HG03060 (cell line): Measurements from ENCODE around the gene LRRC41.

Source experiments
- ATAC-seq: cut with Tn5 transposase; IDR thresholded peaks from one replicate; pipeline ENCODE4 v1.9.1; 2021; ENCODE audit warnings: low read depth, moderate number of reproducible peaks; ENCODE audit not compliant: unreplicated experiment

The LRRC41 gene

DNA sequence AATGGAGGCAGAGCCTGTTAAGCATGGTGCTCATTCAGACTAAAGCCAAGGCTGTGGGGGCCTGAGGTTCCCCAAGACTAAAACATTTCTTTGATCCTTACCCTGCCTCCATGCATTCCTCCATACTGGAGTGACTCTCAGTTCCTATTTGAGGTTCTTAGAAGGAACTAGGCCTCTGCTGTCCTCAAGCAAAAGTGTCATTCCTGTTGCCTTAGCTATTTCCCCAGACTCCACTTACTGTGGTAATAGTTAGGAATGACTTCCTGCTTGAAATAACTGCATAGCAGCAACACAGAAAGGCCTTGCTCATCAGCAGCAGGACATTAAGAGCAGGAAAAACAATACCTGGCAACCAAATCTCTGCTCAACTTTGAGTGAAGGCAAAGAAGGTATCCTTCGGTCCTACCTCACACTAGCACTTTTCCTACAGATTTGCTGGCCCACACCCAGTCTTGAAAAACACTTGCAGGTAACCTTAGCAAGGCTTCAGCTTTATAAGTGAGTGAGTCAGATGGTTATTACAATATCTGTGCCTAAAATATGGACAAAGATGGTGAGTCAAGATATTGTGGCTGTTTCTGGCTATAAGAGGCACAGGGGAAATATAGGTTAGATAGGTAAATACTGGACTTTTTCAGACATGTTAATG is 14.8 kb downstream of the LRRC41 start:
- no peak for ATAC-seq

DNA sequence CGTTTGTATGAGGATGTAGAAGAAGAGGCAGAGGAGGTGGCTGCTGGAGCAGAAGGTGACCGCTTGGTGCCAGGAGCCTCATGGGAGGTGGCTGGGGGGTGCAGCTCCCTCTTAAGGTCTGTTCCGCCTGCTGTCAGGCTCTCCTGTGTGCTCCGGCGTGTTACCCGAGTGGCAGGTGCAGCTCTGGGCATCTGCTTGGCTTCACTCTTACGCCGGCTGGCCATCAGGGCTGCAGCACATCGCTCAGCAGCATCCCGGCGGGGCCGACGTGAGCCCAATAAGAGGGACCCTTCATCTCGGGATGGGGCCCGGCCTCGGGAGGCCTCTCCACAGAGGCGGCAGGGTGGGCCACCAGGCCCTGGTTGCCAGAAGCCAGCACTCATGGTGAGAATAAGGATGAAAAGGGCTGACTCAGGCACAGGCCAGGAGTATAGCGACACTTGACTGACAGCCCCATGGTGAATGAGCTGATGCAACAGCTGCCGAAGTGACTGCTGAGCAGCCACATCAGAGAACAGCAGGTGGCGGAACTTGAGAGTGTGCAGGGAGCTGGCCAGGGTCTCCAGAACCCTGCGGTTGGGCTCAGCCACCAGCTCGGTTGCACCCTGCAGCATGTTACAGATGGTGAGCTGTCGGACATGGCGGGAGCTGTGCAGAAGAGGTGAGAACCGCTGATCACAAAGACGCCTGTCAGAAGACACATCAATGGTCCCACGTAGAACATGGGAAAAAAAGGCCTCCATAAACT is 17.5 kb downstream of the LRRC41 start:
- ATAC-seq: no peak

DNA sequence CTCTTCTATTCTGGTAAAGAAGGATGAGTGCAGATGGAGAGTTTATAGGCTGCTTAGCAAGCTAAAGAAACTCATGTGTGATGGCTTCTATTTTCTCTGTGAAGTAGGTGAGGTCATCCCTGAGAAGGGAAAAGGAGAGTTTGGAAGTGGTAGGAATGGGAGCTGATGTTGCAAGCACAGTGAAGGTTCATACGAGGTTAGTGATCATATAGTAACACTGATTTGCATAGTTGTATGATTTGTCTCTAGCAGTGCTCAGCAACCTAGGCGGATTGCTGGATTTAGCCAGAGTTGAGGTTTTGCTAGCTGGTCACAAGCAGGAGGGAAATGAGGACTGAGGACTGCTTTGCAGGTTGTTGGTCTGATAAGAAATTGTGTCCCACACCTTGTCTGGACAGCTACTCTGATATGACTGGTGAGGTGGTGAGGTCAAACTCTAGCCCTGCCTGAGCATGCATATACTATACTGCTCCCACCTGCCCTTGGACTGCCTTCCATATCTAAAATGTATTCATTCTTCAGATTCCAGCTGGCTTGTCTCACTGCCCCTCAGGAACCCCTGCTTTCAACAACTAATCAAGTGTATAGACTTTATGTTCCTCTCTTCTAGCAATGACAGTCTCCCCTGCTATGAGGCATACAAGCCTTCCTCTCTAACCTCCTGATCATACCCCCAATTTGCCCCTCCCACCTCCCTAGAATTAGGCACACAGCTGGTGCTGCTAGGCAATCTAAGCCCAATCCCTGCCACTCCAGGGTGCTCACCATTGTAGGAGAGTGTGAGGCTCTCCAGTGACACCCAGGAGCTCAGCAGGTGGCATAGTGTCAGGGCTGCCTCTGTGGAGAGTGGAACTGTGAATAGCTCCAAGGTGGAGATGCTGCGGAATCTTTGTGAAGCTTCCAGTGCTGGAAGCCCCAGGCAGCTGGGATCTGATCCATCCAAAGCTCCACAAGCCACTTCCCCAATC is 18.5 kb downstream of the LRRC41 start:
- ATAC-seq: no peak

DNA sequence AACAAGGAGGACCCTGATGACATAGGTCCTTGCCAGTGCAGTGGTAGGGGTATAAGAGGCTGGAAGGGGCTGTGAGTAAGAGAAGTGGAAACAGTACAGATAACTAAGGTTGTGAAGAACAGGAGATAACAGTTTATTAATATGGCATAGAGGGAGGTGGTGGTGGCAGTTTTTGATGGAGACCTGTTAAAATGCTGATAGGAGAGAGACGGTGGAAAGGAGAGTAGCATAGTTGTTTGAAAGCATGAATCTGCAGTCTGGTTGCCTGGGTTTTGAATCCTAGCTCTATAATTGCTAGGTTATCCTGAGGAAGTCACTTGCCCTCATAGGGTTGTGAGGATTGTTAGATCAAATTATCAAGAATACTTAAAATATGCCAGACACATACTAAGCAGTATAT is 19.4 kb downstream of the LRRC41 start:
- no peak for ATAC-seq

DNA sequence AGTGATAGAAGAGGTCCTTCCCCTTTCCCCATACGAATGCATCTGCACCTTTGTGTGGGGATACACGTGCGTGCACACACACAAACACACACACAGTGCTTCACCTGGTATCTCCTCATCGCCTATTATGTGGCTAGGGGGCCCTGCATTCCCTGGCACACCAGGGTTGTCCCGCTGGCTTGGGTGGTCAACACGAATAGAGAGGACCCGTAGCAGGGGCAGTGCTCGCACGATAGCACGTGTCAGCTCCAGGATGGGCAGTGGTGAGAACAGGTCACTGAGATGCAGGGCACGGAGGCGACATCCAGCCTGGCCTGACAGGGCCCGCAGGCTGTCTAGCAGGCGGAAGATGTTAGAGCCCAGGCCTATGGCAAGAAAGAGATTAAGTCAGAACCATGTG is 22.4 kb downstream of the LRRC41 start:
- no peak for ATAC-seq

DNA sequence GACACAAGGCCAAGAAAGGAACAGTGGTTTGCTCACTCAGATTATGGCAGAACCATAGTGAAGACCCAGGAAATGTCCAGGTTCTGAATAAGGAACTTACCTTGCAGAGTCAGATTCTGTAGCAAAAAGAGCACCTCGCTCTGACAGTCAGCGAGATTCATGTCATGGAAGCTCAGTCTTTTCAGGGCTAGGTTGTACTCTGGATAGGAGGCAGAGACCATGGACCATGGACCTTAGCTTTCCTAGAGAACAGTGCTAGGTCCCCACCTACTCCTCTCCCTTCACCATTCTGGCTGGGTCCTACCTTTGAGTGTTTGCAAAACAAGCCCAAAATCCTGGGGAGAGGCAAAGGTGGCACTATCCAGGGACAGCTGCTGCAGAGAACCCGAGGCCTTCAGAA is 23.3 kb downstream of the LRRC41 start:
- no peak for ATAC-seq

DNA sequence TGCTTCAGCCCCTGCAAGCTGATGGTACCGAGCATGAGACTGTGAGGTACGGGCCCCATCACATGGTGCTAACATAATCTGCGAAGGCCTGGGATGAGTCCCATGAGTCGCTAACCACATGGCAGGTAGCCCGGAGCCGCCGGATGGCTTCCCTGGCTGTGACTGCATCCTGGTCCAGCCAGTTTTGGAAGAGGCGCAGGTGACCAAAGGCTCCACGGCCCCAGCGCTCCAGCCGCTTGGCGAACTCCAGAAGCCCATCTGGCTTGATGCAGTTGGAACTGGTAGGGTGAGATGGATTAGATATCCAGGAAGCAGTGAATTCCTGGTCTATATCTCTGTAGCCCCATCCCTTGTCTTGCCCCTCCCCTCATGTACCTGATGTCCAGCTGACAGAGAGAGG is 24.6 kb downstream of the LRRC41 start:
- no peak for ATAC-seq

DNA sequence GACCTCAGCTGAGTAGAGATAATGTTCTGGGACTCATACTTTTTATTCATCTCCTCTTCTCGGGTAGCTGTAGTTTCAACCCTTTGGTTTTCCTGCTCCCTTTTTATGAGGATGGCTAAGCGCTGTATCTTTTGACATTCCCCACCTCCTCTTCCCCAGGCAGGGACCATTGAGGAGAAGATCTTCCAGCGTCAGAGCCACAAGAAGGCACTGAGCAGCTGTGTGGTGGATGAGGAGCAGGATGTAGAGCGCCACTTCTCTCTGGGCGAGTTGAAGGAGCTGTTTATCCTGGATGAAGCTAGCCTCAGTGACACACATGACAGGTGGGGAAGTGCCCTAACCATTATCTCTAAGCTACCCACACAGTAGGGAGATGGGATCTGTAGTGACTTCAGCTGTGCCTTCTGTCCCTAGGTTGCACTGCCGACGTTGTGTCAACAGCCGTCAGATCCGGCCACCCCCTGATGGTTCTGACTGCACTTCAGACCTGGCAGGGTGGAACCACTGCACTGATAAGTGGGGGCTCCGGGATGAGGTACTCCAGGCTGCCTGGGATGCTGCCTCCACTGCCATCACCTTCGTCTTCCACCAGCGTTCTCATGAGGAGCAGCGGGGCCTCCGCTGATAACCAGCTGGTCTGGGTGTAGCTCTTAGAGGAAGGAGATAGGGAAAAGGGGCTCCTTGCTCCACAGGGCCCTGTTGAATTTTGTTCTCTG is 25.6 kb downstream of the LRRC41 start:
- no peak for ATAC-seq

DNA sequence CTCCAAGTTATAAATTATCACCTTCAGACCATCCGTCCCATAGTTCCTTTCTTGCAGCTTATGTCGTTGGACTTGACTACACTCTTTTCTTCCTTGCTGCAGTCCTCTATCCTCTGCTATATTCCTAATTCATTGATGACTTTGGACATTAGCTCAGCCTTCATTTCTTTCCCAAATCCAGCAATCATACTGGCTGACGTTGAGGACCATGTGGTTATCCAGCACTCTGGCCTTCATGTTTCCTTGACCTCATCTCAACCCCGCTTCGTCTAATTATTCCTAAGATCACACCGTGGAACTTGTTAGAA is 28.4 kb downstream of the LRRC41 start:
- ATAC-seq: no peak

DNA sequence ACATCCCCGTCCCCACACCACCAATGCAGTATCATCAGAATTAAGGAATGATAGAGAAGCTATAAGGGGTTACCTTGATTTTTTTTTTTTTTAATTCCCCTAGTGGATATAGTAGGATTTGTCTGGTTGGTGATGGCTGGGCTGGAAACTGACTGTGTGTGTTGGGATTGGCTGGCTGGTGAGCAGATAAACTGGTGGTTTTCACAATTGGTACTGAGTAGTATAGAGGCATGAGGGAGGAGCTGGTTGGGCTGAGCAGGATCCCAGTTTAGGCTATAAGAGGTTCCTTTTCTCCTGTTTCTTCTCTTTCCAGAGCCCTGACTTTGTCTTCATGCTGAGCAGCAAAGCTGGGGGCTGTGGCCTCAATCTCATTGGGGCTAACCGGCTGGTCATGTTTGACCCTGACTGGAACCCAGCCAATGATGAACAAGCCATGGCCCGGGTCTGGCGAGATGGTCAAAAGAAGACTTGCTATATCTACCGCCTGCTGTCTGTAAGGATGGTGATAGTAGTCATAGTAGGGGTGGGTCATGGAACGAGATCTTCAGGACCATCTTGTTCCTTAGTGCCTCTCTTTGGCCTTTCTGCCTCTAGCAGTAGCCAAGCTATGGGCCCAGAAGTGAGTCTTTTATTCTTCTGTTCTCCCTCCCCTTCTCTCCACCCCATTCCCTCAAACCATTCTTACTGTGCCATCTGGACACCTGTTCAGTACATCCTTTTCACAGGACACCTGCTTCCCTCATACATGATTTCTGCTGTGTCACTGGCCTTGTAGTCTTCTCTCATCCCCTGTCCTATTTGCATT is 29.0 kb downstream of the LRRC41 start:
- ATAC-seq: no peak

DNA sequence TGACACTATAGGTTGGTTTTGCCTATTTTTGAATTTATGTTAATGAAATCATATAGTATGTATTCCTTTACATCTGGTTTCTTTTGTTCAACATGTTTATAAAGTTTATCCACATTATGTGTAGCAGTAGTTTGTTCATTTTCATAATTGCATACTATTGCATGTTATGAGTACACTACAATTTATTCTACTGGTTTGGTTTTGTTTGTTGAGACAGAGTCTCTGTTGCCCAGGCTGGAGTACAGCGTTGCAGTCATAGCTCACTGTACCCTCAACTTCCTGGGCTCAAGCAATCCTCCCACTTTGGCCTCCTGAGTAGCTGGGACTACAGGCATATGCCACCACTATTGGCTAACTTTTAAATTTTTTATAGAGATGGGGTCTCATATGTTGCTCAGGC is 34.8 kb downstream of the LRRC41 start:
- ATAC-seq: no peak

DNA sequence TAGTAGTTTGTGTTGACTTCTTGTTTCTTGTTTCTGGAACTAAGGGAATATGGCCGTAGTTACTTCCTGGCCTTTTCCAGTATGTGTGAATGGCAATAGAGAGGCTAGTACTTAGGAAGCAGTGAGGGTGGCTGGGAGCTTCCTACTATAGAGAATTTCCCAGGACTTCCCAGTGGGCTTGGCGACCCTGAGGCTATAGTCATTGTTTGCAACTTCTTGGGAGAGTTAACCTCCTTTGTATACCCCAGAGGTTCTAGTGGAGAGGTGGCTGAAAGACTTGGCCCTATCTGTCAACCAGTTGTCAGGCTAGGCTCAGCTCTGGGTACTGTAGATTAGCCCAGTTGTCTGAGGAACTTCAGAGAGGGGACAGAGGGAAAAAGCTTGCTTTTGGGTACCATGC is 40.3 kb downstream of the LRRC41 start:
- no peak for ATAC-seq

DNA sequence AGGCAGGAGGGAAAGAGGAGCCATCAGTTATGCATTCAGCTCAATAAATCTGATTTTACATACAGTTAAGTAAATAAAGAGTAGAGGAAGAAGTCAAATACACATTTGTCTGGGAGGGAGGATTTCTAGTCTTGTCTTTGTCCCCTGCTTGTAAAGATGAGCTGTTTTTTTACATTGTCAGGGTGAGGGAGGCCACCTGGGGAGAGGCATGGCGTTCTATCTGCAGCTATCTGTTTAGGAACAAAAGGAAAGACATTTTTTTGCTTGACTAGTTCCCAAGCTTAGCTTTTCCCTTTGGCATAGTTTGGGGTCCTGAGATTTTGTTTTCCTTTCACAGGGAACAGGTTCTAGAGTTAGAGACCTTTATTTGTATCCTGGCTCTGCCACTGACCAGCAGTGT is 40.9 kb downstream of the LRRC41 start:
- ATAC-seq: no peak

DNA sequence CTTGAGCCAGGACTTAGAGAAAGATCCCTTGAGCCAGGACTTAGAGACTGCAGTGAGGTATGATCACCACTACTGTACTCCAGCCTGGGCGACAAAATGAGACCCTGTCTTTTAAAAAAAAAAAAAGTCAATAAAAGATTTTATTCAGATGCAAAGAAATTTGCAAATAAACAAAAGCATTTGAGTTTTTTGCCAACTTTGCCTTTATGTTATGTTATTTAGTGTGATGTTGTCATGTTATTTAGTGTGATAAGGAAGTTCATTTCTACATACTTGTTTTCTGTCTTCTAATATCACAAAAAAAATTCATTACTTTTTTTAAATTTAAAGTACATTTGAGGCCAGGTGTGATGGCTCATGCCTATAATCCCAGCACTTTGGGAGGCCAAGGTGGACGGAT is 46.9 kb downstream of the LRRC41 start:
- no peak for ATAC-seq

DNA sequence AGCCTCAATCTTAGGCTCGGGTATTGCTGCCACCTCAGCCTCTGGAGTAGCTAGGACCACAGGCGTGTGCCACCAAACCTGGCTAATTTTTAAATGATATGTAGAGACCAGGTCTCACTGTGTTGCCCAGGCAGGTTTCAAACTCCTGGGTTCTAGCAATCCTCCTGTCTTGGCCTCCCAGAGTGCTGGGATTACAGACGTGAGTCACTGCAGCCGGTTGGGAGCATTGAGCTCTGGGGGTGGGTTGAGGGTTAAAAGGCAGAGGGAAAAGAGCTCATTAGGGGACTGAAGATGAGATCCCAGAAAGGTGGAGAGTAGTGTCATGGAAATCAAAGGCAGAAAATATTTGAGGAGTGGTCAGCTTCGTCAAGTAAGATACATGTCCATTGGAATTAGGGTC is 48.7 kb downstream of the LRRC41 start:
- ATAC-seq: no peak

DNA sequence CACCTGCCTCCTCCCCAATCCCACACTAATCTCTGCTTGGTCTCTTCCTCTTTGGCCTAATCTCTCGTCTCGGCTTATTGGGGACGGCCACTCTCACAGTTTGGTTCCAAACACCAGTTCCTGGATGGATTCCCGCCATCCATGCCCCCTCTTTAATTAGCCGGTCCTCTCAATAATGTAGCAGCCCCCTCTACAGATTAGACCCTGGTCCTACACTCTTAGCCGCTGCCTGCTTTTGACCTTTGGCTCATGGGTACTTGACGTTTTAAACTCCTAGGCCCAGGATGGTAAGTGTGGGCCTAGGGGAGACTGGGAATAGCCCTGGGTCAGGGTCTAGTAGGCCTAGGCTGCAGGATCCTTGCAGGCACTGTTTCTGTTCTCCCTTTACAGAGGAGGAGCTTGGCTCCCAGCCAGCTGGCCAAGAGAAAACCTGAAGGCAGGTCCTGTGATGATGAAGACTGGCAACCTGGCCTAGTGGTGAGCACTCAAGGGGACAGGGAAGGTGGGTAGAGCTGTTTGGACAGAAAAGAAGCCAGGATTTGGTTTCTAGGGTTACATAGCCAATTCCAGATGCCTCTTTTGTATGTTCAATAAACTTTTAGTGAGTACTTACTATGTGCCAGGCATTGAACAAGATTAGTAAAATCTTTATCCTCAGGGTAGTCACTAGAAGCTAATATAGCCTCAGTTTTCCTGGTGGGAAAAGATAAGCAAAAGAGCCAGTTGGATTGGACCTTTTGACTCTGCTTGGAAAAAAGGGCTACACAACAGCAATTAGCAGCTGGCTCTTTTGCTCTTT is 55.1 kb downstream of the LRRC41 start:
- ATAC-seq: no peak

DNA sequence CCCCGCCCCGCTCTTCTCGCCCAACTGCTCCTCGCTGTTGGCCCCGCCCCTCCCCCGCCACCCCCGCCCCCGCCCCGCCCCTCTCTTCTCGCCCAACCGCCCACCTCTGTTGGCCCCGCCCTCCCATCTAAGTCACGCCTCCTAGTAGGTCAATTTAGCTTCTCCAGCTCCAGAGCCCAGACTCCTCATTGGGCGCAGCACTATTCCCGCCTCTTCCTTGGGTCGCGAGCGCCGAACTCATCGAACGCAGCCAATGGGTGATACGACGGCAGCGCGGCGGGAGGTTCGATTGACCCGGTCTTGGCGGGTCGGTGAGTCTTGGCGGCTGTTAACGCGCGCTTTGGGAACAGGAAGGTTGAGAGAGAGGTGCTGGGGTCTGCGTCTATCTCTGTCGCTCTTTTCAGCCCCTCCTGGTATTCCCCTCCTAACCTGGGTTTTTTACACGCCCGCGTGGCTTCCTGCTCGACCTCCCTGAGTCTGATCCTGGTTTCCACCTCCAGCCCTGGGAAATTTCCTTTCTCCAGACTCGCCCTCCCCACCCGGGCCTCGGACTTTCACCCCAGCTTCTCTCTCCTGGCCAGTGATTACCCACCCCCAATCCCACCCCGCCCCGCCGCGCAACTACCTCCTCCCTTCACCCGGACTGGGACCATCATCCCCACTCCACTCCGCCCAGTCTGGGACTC is 55.8 kb downstream of the LRRC41 start, which contains the start of gene RAD54L:
TSS of gene RAD54L (plus strand) at position 328 of the 686 bp plus-strand sequence. CDS start 643 bp downstream, outside the sequence.
- ATAC-seq: peak; percentile 85
